T47D (cell line): ENCODE data around the gene USF1.
"Not testable (repeated sequence)": the region's sequence is repeated elsewhere in the genome, so short reads cannot be mapped to it uniquely, and the experiment has no call there.

Experiments
- DNase-seq, 2 experiments: peaks; one replicate each; pipeline versions ENCODE4 v3.0.0 to v3.0.0-alpha.2; 2011 to 2012; ENCODE audit warnings: low read depth in 1 of 2, low spot score in 1 of 2
- JUND ChIP-seq: IDR thresholded peaks from 2 replicates; pipeline ENCODE4 v1.6.1; 2012; ENCODE audit warnings: low read depth
- in situ Hi-C: cut with HindIII; loops from 2 replicates; pipeline ENCODE4 v1.10.0; 2016; ENCODE audit warnings: low sequenced_read_pairs, low pct_unique_long_range_greater_than_20kb

Gene USF1

GRCh38 chr1:161033751-161034150, 12.0 kb downstream of the USF1 start:
- DNase-seq, result peak in 1 of 2 experiments; percentile 78
- TF ChIP-seq JUND, result peak; percentile 32; the same call in 1 of the 2 replicates
- in situ Hi-C loops, result no loop called here

- TF ChIP-seq JUND, result no peak
- in situ Hi-C loops, result no loop called here
- peak in 1 of 2 experiments; percentile 43 for DNase-seq
Observed at GRCh38 chr1:161032409-161032808, 13.4 kb downstream of the USF1 start.

DNA sequence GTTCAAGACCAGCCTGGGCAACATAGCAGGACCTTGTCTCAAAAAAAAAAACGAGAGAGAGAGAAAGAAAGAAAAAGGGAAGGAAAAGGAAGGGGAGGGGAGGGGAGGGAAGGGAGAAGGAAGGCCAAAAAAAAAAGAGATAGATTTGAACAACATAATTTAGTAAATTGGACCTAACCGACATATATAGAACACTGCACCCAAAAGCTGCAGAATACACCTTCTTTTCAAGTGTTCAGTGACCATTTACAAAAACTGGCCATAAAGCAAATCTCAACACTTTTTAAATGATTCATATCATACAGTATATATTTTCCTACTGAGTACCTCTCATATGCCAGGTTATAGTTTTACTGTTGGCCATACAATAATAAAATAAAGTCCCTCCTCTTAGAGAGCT, 13.9 kb downstream of the USF1 start:
- in situ Hi-C loops, result no loop called here
- no peak for TF ChIP-seq JUND
- no peak for DNase-seq

GRCh38 chr1:161029466-161029865, 16.3 kb downstream of the USF1 start:
- in situ Hi-C loops, DNase-seq: not testable (repeated sequence)

GRCh38 chr1:161026954-161027353, 18.8 kb downstream of the USF1 start:
- 0 out of 2 replicates have a peak, but pooled peaks have one; percentile 5 for TF ChIP-seq JUND
- DNase-seq, in situ Hi-C loops: not testable (repeated sequence)

- in situ Hi-C loops, DNase-seq: not testable (repeated sequence)
Observed at GRCh38 chr1:161022432-161022831, 23.3 kb downstream of the USF1 start.

GRCh38 chr1:161021970-161022353, 23.8 kb downstream of the USF1 start:
- in situ Hi-C loops, result no loop called here

GRCh38 chr1:161021165-161021969, 24.4 kb downstream of the USF1 start:
- in situ Hi-C loops, result no loop called here
- TF ChIP-seq JUND, result no peak
- peak; percentile 99 to 100 for DNase-seq

More at GRCh38 chr1:161021970-161022353, 23.8 kb downstream of the USF1 start:
- DNase-seq, result peak in 1 of 2 experiments; percentile 25
- no peak for TF ChIP-seq JUND

- peak; percentile 53 to 70 for DNase-seq
- in situ Hi-C loops, result no loop called here
- 0 out of 2 replicates have a peak, but pooled peaks have one; percentile 12 for TF ChIP-seq JUND
Observed at GRCh38 chr1:161020509-161021164, 25.1 kb downstream of the USF1 start, which contains the start of gene F11R. F11R (minus strand) TSS chr1:161021152; CDS start chr1:161021073, 79 bp downstream.

- DNase-seq, result peak in 1 of 2 experiments; percentile 67
- in situ Hi-C loops, result no loop called here
- no peak for TF ChIP-seq JUND
Observed at GRCh38 chr1:161019751-161020495, 25.9 kb downstream of the USF1 start.

DNA sequence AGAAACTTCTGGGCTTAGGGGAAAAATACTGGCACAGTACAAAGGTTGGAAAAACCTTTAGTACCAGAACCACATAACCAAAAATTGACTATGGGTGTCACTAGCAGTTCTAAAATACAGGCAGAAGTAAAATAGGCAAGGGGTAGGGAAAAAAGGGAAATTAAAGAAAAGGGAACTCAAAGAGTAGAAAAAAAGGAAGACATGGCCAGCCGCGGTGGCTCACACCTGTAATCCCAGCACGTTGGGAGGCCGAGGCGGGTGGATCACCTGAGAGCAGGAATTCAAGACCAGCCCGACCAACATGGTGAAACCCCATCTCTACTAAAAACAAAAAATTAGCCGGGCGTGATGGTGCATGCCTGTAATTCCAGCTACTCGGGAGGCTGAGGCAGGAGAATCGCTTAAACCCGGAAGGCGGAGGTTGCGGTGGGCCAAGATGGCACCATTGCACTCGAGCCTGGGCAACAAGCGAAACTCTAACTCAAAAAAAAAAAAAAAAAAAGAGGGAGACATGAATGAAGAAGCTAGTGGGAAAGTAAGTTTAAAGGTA, 26.6 kb downstream of the USF1 start:
- DNase-seq, in situ Hi-C loops: not testable (repeated sequence)

GRCh38 chr1:161018631-161018930, 27.2 kb downstream of the USF1 start:
- DNase-seq, result no peak
- no peak for TF ChIP-seq JUND
- in situ Hi-C loops, result no loop called here
